WTC11 (cell line): Measurements from ENCODE around the gene EIF4E1B. TPM values are rescaled to one million over a fixed set of nuclear protein-coding genes. Genes with fewer than 3 reads are reported as not detected.

ENCODE experiments used
- ATAC-seq: fragments of 200-7000 bp; cut with Tn5 transposase; 2 replicates; pipeline ENCODE4 v1.10.0; 2021; ENCODE audit warnings: mild to moderate bottlenecking, moderate library complexity
- CTCF ChIA-PET: fragments of 300-600 bp; sonication (Branson Sonifier 250); formaldehyde crosslinking; loops from one replicate; lab custom pipeline; 2021; ENCODE audit warnings: antibody characterized with exemption; lab: Charles Lee
- POLR2A ChIA-PET: fragments of 350-600 bp; sonication (Branson Sonifier 250); formaldehyde crosslinking; loops from one replicate; lab custom pipeline; 2021; ENCODE audit warnings: antibody characterized with exemption; lab: Charles Lee
- DNase-seq: peaks from one replicate; pipeline ENCODE4 v3.0.0; 2021; ENCODE audit warnings: low spot score
- H3K27ac Mint-ChIP-seq: 2 replicates; pipeline ENCODE4 v1.8.0; 2021; ENCODE audit warnings: mixed read lengths
- H3K27me3 Mint-ChIP-seq: 2 replicates; pipeline ENCODE4 v1.8.0; 2021; ENCODE audit warnings: low read depth, mild to moderate bottlenecking, moderate library complexity, mixed read lengths
- H3K36me3 Mint-ChIP-seq: 2 replicates; pipeline ENCODE4 v1.8.0; 2021; ENCODE audit warnings: mixed read lengths
- H3K4me1 Mint-ChIP-seq: 2 replicates; pipeline ENCODE4 v1.8.0; 2022; ENCODE audit warnings: mixed read lengths
- H3K4me3 Mint-ChIP-seq: 2 replicates; pipeline ENCODE4 v1.8.0; 2021; ENCODE audit warnings: mild to moderate bottlenecking, moderate library complexity, mixed read lengths
- H3K9me3 Mint-ChIP-seq: 2 replicates; pipeline ENCODE4 v1.8.0; 2021; ENCODE audit warnings: mixed read lengths
- ATF1 ChIP-seq: sonication (generic); formaldehyde crosslinking; IDR thresholded peaks from 2 replicates; pipeline ENCODE4 v1.8.1; 2023; ENCODE audit warnings: mild to moderate bottlenecking, moderate library complexity, missing genetic modification reagents
- CREB1 ChIP-seq: sonication (generic); formaldehyde crosslinking; IDR thresholded peaks from 2 replicates; pipeline ENCODE4 v1.8.0; 2023; ENCODE audit warnings: mild to moderate bottlenecking, missing genetic modification reagents
- ETV6 ChIP-seq: sonication (generic); formaldehyde crosslinking; IDR thresholded peaks from 2 replicates; pipeline ENCODE4 v1.8.1; 2022; ENCODE audit warnings: mild to moderate bottlenecking, missing genetic modification reagents
- FOXJ3 ChIP-seq: sonication (generic); formaldehyde crosslinking; IDR thresholded peaks from 2 replicates; pipeline ENCODE4 v1.9.0; 2021; ENCODE audit warnings: missing genetic modification reagents, mild to moderate bottlenecking, borderline replicate concordance
- GRHL2 ChIP-seq: fragments of 250-450 bp; sonication (Bioruptor Pico); IDR thresholded peaks from 2 replicates; pipeline ENCODE4 v1.8.0; 2022; ENCODE audit warnings: mild to moderate bottlenecking, moderate library complexity; ENCODE audit not compliant: insufficient replicate concordance, severe bottlenecking
- IRF2 ChIP-seq: sonication (generic); formaldehyde crosslinking; IDR thresholded peaks from 2 replicates; pipeline ENCODE4 v1.8.0; 2022; ENCODE audit warnings: low read depth, missing genetic modification reagents, borderline replicate concordance
- JAZF1 ChIP-seq: fragments of 250-450 bp; sonication (Bioruptor Pico); IDR thresholded peaks from 2 replicates; pipeline ENCODE4 v1.9.0; 2021; ENCODE audit warnings: moderate library complexity, mild to moderate bottlenecking, inconsistent platforms
- KAT7 ChIP-seq: sonication (generic); formaldehyde crosslinking; IDR thresholded peaks from 2 replicates; pipeline ENCODE4 v1.8.1; 2023; ENCODE audit warnings: missing genetic modification reagents, mild to moderate bottlenecking, borderline replicate concordance
- MXD4 ChIP-seq: fragments of 250-450 bp; sonication (Bioruptor Pico); IDR thresholded peaks from 2 replicates; pipeline ENCODE4 v1.8.0; 2021; ENCODE audit warnings: mild to moderate bottlenecking, moderate library complexity, borderline replicate concordance
- MYBL2 ChIP-seq: sonication (generic); formaldehyde crosslinking; IDR thresholded peaks from 2 replicates; pipeline ENCODE4 v1.8.1; 2023; ENCODE audit warnings: mild to moderate bottlenecking, moderate library complexity, missing genetic modification reagents
- NFE2L1 ChIP-seq: sonication (generic); formaldehyde crosslinking; IDR thresholded peaks from 2 replicates; pipeline ENCODE4 v1.8.1; 2023; ENCODE audit warnings: missing genetic modification reagents
- NR3C1 ChIP-seq: sonication (generic); formaldehyde crosslinking; conservative IDR thresholded peaks from 2 replicates; pipeline ENCODE4 v1.8.1; 2023; ENCODE audit warnings: low read depth, mild to moderate bottlenecking, missing genetic modification reagents
- OVOL2 ChIP-seq: fragments of 250-450 bp; sonication (Bioruptor Pico); IDR thresholded peaks from 2 replicates; pipeline ENCODE4 v1.9.0; 2021; ENCODE audit warnings: mild to moderate bottlenecking, borderline replicate concordance
- PRRX2 ChIP-seq: fragments of 250-450 bp; sonication (Bioruptor Pico); IDR thresholded peaks from 2 replicates; pipeline ENCODE4 v1.8.0; 2021; ENCODE audit warnings: mild to moderate bottlenecking
- SOX15 ChIP-seq: fragments of 250-450 bp; sonication (Bioruptor Pico); IDR thresholded peaks from 2 replicates; pipeline ENCODE4 v1.9.0; 2021; ENCODE audit warnings: mild to moderate bottlenecking
- ZNF219 ChIP-seq: sonication (generic); formaldehyde crosslinking; IDR thresholded peaks from 2 replicates; pipeline ENCODE4 v1.8.0; 2023; ENCODE audit warnings: missing genetic modification reagents, mild to moderate bottlenecking, borderline replicate concordance
- ZNF232 ChIP-seq: sonication (generic); formaldehyde crosslinking; IDR thresholded peaks from 2 replicates; pipeline ENCODE4 v1.8.0; 2022; ENCODE audit warnings: mild to moderate bottlenecking, missing genetic modification reagents
- total RNA-seq: library from RNA; stranded (reverse); gene quantifications from 3 replicates; pipeline ENCODE4 v1.2.3, GENCODE V29; 2021
- TF ChIP-seq, protein P1 (sequence below): fragments of 200-600 bp; IDR thresholded peaks from 2 replicates; pipeline ENCODE4 v1.8.0; 2022; ENCODE audit warnings: antibody characterized with exemption
- TF ChIP-seq, protein P2 (sequence below): sonication (generic); formaldehyde crosslinking; IDR thresholded peaks from 2 replicates; pipeline ENCODE4 v1.8.1; 2023; ENCODE audit warnings: mild to moderate bottlenecking, missing genetic modification reagents
- TF ChIP-seq, protein P3 (sequence below): sonication (generic); formaldehyde crosslinking; conservative IDR thresholded peaks from 2 replicates; pipeline ENCODE4 v1.8.1; 2022; ENCODE audit warnings: mild to moderate bottlenecking, missing genetic modification reagents
- TF ChIP-seq, protein P4 (sequence below): sonication (generic); formaldehyde crosslinking; IDR thresholded peaks from 2 replicates; pipeline ENCODE4 v1.8.1; 2022; ENCODE audit warnings: mild to moderate bottlenecking, missing genetic modification reagents, moderate library complexity, borderline replicate concordance

EIF4E1B gene
- total RNA-seq, 1 experiment from 2014 or later: 0.74 TPM

DNA sequence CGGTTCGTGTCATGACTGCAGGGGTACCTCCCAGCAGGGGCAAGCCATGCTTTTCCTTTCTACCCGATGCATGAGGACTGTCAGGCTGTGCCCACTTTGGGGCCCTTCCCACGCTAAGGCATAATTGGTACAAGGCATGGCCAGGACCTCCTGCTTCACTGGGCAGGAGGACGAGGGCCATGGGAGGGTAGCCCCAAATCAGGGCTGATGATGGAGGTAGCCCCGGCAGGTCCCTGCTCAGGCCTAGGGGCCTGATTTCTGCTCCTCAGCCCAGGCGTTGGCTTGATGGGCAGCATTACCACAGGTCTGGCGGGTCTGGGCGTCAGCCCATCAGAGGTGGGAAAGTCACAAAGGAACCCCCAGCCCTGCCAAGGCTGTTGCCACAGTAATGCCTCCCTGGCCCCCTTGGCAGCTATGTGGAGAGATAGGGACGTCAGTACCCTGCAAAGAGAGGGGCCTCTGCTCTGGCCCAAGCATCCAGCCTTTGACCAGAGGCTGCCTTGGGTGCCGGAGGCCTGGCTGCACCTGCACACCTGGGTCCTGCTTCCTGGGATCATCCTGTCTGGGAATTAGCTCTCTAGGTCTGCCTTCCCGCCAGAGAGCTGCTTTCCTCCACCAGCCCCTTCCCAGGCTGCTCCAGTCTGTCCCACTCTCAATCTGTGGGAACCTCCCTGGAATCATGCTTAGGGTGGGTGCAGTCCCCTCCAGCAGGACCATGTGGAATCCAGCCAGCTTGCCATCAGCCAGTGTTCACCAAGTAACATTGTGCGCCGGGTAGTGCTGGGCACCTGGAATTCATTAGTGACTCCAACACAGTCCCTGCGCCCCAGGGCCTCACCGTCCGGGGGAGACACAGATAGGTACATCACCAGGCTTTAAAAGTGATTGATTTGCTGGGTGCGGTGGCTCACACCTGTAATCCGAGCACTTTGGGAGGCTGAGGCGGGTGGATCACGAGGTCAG, 32.2 kb downstream of the EIF4E1B start:
- no peaks in the 10 kb centered on the region for H3K9me3 Mint-ChIP-seq
- ChIA-PET POLR2A (no interaction called here), CTCF (interaction anchor here (2.6 to 6.2 kb wide), 3 partner anchors 12 to 82 kb away, joined by 60 to 233 read pairs (median 106); no protein-coding TSS in a partner anchor)
- H3K27ac Mint-ChIP-seq: no peak overlapping the region
- peaks cover 11% of the 10 kb centered on the region for H3K4me1 Mint-ChIP-seq
- peaks cover 4% of the 10 kb centered on the region; the same call in 1 of the 2 replicates for H3K27me3 Mint-ChIP-seq
- TF ChIP-seq MXD4: no peak
- no peak for TF ChIP-seq ZNF219
- no peak for TF ChIP-seq PRRX2 (CRISPR knock-in tag)
- no peak for TF ChIP-seq NR3C1 (CRISPR knock-in tag)
- TF ChIP-seq ATF1 (CRISPR knock-in tag): no peak
- TF ChIP-seq ZNF232: no peak
- no peak for TF ChIP-seq FOXJ3 (CRISPR knock-in tag)
- TF ChIP-seq, protein P1, sequence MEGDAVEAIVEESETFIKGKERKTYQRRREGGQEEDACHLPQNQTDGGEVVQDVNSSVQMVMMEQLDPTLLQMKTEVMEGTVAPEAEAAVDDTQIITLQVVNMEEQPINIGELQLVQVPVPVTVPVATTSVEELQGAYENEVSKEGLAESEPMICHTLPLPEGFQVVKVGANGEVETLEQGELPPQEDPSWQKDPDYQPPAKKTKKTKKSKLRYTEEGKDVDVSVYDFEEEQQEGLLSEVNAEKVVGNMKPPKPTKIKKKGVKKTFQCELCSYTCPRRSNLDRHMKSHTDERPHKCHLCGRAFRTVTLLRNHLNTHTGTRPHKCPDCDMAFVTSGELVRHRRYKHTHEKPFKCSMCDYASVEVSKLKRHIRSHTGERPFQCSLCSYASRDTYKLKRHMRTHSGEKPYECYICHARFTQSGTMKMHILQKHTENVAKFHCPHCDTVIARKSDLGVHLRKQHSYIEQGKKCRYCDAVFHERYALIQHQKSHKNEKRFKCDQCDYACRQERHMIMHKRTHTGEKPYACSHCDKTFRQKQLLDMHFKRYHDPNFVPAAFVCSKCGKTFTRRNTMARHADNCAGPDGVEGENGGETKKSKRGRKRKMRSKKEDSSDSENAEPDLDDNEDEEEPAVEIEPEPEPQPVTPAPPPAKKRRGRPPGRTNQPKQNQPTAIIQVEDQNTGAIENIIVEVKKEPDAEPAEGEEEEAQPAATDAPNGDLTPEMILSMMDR: no peak
- TF ChIP-seq, protein P2, sequence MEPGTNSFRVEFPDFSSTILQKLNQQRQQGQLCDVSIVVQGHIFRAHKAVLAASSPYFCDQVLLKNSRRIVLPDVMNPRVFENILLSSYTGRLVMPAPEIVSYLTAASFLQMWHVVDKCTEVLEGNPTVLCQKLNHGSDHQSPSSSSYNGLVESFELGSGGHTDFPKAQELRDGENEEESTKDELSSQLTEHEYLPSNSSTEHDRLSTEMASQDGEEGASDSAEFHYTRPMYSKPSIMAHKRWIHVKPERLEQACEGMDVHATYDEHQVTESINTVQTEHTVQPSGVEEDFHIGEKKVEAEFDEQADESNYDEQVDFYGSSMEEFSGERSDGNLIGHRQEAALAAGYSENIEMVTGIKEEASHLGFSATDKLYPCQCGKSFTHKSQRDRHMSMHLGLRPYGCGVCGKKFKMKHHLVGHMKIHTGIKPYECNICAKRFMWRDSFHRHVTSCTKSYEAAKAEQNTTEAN: no peak
- no peak for ATAC-seq
- H3K4me3 Mint-ChIP-seq: no peak overlapping the region
- H3K36me3 Mint-ChIP-seq: 0 out of 2 replicates have a peak, but pooled peaks cover 2% of the 10 kb centered on the region
- DNase-seq: no peak

DNA sequence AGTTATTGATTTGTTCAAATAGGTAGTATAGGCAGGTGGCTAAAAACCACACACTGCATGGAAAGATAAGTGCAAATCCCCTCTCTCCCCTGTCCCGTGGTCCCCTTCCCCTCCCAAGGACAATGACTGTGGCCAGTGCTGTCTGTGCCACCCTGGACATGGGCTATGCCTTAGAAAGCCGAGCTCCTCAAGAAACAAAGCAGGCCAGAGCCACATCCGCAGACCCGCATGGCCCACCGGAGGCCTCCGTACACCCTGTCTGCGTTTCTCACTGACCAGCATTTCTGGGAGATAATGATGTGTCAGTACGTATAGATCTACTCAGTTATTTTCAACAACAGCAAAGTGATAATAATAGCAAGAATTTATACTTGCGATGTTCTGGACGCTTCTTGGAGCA, 33.1 kb downstream of the EIF4E1B start:
- Mint-ChIP-seq H3K4me1 (peaks cover 8% of the 10 kb centered on the region), H3K4me3 (no peak overlapping the region), H3K36me3 (0 out of 2 replicates have a peak, but pooled peaks cover 2% of the 10 kb centered on the region), H3K27me3 (peaks cover 4% of the 10 kb centered on the region; the same call in 1 of the 2 replicates), H3K27ac (no peak overlapping the region), H3K9me3 (no peaks in the 10 kb centered on the region)
- CTCF ChIA-PET: interaction anchor here (1.0 to 1.5 kb wide), 2 partner anchors 24 to 37 kb away, joined by 3 read pairs; no protein-coding TSS in a partner anchor
- POLR2A ChIA-PET: no interaction called here
- no peak for TF ChIP-seq GRHL2 (CRISPR knock-in tag)
- TF ChIP-seq, protein P3, sequence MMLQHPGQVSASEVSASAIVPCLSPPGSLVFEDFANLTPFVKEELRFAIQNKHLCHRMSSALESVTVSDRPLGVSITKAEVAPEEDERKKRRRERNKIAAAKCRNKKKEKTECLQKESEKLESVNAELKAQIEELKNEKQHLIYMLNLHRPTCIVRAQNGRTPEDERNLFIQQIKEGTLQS (CRISPR knock-in tag): no peak
- no peak for TF ChIP-seq OVOL2 (CRISPR knock-in tag)
- no peak for TF ChIP-seq SOX15
- no peak for TF ChIP-seq MYBL2 (CRISPR knock-in tag)
- TF ChIP-seq, protein P1: no peak
- no peak for TF ChIP-seq IRF2
- TF ChIP-seq, protein P4, sequence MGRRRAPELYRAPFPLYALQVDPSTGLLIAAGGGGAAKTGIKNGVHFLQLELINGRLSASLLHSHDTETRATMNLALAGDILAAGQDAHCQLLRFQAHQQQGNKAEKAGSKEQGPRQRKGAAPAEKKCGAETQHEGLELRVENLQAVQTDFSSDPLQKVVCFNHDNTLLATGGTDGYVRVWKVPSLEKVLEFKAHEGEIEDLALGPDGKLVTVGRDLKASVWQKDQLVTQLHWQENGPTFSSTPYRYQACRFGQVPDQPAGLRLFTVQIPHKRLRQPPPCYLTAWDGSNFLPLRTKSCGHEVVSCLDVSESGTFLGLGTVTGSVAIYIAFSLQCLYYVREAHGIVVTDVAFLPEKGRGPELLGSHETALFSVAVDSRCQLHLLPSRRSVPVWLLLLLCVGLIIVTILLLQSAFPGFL (CRISPR knock-in tag): no peak
- no peak for TF ChIP-seq CREB1 (CRISPR knock-in tag)
- no peak for TF ChIP-seq JAZF1 (CRISPR knock-in tag)
- no peak for TF ChIP-seq ZNF232
- TF ChIP-seq NFE2L1: no peak
- TF ChIP-seq PRRX2 (CRISPR knock-in tag): no peak
- no peak for TF ChIP-seq KAT7 (CRISPR knock-in tag)
- TF ChIP-seq ETV6 (CRISPR knock-in tag): no peak
- DNase-seq (no peak), ATAC-seq (no peak)
